GM19043 (cell line): ENCODE data around the gene TFEB.
"Not testable (repeated sequence)": the region's sequence is repeated elsewhere in the genome, so short reads cannot be mapped to it uniquely, and the experiment has no call there.

Source experiments
- ATAC-seq: cut with Tn5 transposase; IDR thresholded peaks from one replicate; pipeline ENCODE4 v1.9.1; 2021; ENCODE audit warnings: low read depth; ENCODE audit not compliant: unreplicated experiment

Gene TFEB

GRCh38 chr6:41766043-41766664 lies 30.7 kb upstream of the TFEB start:
- ATAC-seq = not testable (repeated sequence)

- ATAC-seq = no peak
Observed at GRCh38 chr6:41763470-41763869, 28.1 kb upstream of the TFEB start.

- no peak for ATAC-seq
Observed at GRCh38 chr6:41759905-41760579, 24.6 kb upstream of the TFEB start.

- no peak for ATAC-seq
Observed at GRCh38 chr6:41759106-41759904, 23.9 kb upstream of the TFEB start.

GRCh38 chr6:41758641-41759035 lies 23.2 kb upstream of the TFEB start:
- ATAC-seq = no peak

- ATAC-seq = no peak
Observed at GRCh38 chr6:41757931-41758640, 22.7 kb upstream of the TFEB start.

- no peak for ATAC-seq
Observed at GRCh38 chr6:41757271-41757670, 21.9 kb upstream of the TFEB start.

GRCh38 chr6:41756354-41756753 lies 20.9 kb upstream of the TFEB start:
- no peak for ATAC-seq

GRCh38 chr6:41755895-41756294 lies 20.5 kb upstream of the TFEB start:
- no peak for ATAC-seq

GRCh38 chr6:41750374-41750773 lies 15.0 kb upstream of the TFEB start:
- ATAC-seq = no peak

GRCh38 chr6:41748542-41748941 lies 13.1 kb upstream of the TFEB start:
- ATAC-seq = no peak

- no peak for ATAC-seq
Observed at GRCh38 chr6:41748102-41748477, 12.7 kb upstream of the TFEB start.

GRCh38 chr6:41747256-41748101 lies 12.1 kb upstream of the TFEB start, which contains the start of gene PGC:
Gene PGC (minus strand): TSS chr6:41747397. CDS start chr6:41747334, 63 bp downstream.
- no peak for ATAC-seq

- no peak for ATAC-seq
Observed at GRCh38 chr6:41746107-41746506, 10.7 kb upstream of the TFEB start.

GRCh38 chr6:41744236-41744787 lies 8.9 kb upstream of the TFEB start:
- no peak for ATAC-seq

GRCh38 chr6:41743406-41744235 lies 8.2 kb upstream of the TFEB start:
- ATAC-seq = no peak

- no peak for ATAC-seq
Observed at GRCh38 chr6:41741625-41742490, 6.5 kb upstream of the TFEB start.
